Right lobe of liver (tissue), 6 donors: ENCODE data around the gene CTDSP2. TPM values are rescaled to one million over a fixed set of nuclear protein-coding genes. Genes with fewer than 3 reads are reported as not detected.

ENCODE experiments used
- ATAC-seq, 4 donors: fragments of 200-7000 bp; cut with Tn5 transposase; one replicate each; pipeline ENCODE4 v1.9.1; 2020; ENCODE audit warnings: mild to moderate bottlenecking in 4 of 4, moderate library complexity in 4 of 4
- DNase-seq, 3 donors: peaks; one replicate each; pipeline ENCODE4 v3.0.0-alpha.2; 2020
- H3K27ac ChIP-seq, 3 donors: fragments of 200-600 bp; one replicate each; pipeline ENCODE4 v1.8.0; 2022
- H3K27me3 ChIP-seq, 2 donors: fragments of 200-600 bp; one replicate each; pipeline ENCODE4 v1.8.0; 2022
- H3K36me3 ChIP-seq, 4 donors: fragments of 200-600 bp; sonication (generic) in 1 of 4; one replicate each; pipeline versions ENCODE4 v1.5.1 to v1.8.0; 2017 to 2022; ENCODE audit warnings: control low read depth in 1 of 4
- H3K4me1 ChIP-seq, 4 donors: fragments of 200-600 bp; sonication (generic) in 1 of 4; one replicate each; pipeline versions ENCODE4 v1.5.1 to v1.8.0; 2017 to 2022; ENCODE audit warnings: control low read depth in 1 of 4
- H3K4me3 ChIP-seq, 3 donors: fragments of 200-600 bp; one replicate each; pipeline ENCODE4 v1.8.0; 2022
- H3K9me3 ChIP-seq, 4 donors: fragments of 200-600 bp; sonication (generic) in 1 of 4; one replicate each; pipeline versions ENCODE4 v1.5.1 to v1.8.0; 2017 to 2022; ENCODE audit warnings: control low read depth in 1 of 4
- POLR2A ChIP-seq: fragments of 450-650 bp; IDR thresholded peaks from one replicate; pipeline ENCODE4 v1.6.1; 2017; ENCODE audit warnings: antibody characterized with exemption, mild to moderate bottlenecking
- WGBS: methylation state at CpG from one replicate; pipeline ENCODE4 v1.1.6; 2018; ENCODE audit warnings: low coverage, low lambda C conversion rate; ENCODE audit not compliant: insufficient coverage; ENCODE audit errors: missing lambda C conversion rate; 5-methylcytosine and 5-hydroxymethylcytosine counted together
- intact Hi-C, 2 donors: fragments of 100-400 bp; cut with DNase I; formaldehyde crosslinking; loops; one replicate each; pipeline versions ENCODE4 v1.11.2 to v1.14.1; 2022
- total RNA-seq, 6 experiments: library from RNA; depleted of rRNA in 2 of 6; stranded (reverse); fragments of >200 nt in 2 of 6; fragmentation: NEBNext Ultra II Directional in 3 of 6; extraction: Animal tissue kit (Norgen Biotek cat#: 25700) in 3 of 6; gene quantifications; one replicate each; pipeline versions ENCODE4 v1.1.0 to v1.2.4, GENCODE V29; 2016 to 2023
- TF ChIP-seq, protein P1 (sequence below), 4 donors: fragments of 200-600 bp in 3 of 4; fragments of 450-650 bp in 1 of 4; IDR thresholded peaks; one replicate each; pipeline versions ENCODE4 v1.5.1 to v1.8.0; 2016 to 2022; ENCODE audit warnings: antibody characterized with exemption in 4 of 4, mild to moderate bottlenecking in 2 of 4
- donor health status: DM: no; HTN: yes; CAD: no.
- donor health status: DM: no; HTN: no; CAD: no.
- donor health status: DM: no; HTN: no; CAD: no.
- donor health status: DM: no; HTN: yes; CAD: no.
- donor health status: DM: no; HTN: yes; CAD: no.

Gene CTDSP2
- total RNA-seq, 6 experiments from 2014 or later: 39.3 to 84.2 (median 64.7) TPM

DNA sequence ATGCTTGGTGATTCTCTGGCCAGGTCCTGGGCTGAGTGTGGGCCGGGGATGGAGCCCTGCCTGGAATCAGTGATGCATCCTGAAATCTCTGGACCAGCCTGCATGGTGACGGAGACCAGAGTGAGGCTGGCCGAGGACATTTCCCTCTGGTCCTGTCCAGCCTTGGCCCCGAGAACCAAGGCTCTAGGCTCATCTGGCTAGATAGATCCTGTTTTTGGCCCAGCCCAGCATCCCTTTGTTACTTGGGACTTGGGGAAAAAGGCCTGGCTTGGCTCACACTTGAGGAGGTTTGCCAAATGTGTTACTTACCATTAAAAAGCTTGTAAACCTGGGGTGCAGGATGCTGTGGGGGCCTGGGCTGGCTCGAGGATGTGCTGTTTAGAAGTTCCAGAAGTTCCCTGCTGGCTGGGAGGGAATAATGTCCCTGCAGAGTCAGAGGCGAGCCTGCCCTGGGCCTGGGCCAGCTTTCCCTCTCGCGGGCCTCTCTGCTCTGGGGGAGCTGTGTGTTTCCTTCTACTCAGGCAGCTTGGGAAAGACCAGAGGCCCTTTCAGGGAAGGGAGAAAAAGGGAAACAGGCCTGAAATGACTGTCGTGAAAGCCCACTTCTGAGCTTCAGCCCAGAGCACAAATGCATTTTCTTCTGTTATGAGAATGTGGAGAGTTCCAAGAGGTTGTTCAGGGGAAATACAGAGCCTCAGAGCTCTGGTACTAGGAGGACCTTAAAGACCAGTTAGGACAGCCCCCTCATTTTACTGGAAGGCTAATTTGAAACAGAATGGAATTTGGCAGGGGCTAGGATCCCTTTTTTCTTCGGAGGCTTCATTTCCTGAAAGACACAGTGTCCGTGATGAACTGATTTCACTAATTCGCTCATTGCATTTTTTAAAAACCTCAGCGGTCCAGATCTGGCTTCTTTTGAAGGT, 47.2 kb upstream of the CTDSP2 start:
- no peak for TF ChIP-seq POLR2A
- TF ChIP-seq, protein P1, sequence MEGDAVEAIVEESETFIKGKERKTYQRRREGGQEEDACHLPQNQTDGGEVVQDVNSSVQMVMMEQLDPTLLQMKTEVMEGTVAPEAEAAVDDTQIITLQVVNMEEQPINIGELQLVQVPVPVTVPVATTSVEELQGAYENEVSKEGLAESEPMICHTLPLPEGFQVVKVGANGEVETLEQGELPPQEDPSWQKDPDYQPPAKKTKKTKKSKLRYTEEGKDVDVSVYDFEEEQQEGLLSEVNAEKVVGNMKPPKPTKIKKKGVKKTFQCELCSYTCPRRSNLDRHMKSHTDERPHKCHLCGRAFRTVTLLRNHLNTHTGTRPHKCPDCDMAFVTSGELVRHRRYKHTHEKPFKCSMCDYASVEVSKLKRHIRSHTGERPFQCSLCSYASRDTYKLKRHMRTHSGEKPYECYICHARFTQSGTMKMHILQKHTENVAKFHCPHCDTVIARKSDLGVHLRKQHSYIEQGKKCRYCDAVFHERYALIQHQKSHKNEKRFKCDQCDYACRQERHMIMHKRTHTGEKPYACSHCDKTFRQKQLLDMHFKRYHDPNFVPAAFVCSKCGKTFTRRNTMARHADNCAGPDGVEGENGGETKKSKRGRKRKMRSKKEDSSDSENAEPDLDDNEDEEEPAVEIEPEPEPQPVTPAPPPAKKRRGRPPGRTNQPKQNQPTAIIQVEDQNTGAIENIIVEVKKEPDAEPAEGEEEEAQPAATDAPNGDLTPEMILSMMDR (IDR thresholded peaks at IDR 0.05): no peak
- Histone ChIP-seq H3K36me3 (no peaks in the 10 kb centered on the region), H3K4me1 (peaks cover 0 to 7% (median 0%) of the 10 kb centered on the region in 4 donors), H3K27me3 (no peaks in the 10 kb centered on the region), H3K27ac (peak overlapping the region; percentile 27 to 83 (median 53)), H3K9me3 (no peaks in the 10 kb centered on the region), H3K4me3 (no peak overlapping the region)
- DNase-seq: peak; percentile 69 to 73 (median 73)
- ATAC-seq: peak; percentile 49 to 64 (median 60)
- WGBS: 31% methylated on average over 10 of the region's 13 CpGs
- intact Hi-C loops: no loop called here

DNA sequence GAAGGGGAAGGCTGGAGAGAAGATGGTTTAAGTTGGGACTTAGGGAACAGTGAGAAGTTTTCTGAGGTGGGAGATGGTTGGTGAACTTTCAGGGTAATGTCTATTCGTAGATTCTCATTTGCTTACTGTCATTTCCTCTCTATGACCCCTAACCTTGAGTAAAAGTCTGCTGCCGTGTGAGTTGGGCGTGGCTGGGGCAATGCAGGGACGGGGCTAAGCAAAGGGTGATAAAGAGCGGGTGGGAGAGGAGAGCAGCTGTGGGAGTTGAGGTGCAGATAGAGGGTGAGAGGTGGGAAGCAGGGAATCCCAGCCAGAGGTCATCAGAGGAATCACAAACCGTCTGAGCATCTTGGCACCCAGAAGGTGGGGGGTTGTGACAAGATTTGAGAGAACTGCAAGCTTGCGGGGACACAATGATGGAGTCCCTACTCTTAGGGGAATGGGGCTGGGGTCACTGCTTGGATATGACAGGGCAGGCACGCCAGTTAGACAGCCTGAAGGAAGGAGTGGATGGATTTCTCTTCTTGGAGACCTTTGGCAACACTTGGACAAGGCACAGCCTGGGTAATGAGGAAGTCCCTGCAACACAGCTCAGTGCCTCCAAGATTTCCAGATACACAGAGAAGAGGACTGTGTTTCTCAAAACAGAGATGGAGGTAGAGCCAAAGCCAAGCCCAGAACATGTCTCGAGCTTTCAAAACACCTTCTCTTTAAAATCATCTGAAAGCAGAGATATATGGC, 45.9 kb upstream of the CTDSP2 start:
- Histone ChIP-seq H3K27me3 (no peaks in the 10 kb centered on the region), H3K27ac (no peak overlapping the region), H3K4me3 (no peak overlapping the region), H3K36me3 (no peaks in the 10 kb centered on the region), H3K4me1 (peaks cover 0 to 7% (median 0%) of the 10 kb centered on the region in 4 donors), H3K9me3 (no peaks in the 10 kb centered on the region)
- ATAC-seq (no peak), DNase-seq (no peak)
- intact Hi-C loops: no loop called here
- TF ChIP-seq, protein P1 (IDR thresholded peaks at IDR 0.05): no peak
- no peak for TF ChIP-seq POLR2A
- 70% methylated on average over 8 of the region's 9 CpGs for WGBS

DNA sequence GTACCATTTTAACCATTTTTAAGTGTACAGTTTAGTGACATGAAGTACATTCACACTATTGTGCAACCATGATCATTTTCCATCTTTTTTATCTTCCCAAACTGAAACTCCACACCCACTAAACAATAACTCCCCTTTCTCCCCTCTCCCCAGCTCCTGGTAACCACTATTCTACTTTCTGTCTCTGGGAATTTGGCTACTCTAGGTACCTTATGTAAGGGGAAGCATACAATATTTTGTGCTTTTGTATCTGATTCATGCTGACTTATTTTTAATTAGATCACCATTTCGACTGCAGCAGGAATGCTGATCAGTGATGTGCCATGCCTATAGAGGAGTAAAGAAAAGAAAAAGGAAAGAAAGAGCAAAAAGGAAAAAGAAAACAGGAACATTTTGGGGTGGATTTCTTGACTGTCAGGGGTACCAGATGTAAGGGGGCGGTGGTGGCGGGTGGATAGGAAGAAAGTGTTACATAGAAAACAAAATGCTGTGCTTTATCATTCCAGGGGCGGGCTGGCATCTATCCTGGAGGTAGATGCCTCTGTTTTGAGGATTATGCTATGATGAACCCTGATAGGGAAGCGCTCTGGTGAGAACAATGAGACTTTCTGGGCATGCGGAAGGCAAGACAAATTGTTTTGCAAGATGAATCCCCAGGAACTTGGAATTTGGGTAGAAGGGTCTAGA, 45.2 kb upstream of the CTDSP2 start:
- ATAC-seq (no peak), DNase-seq (no peak)
- no peaks in the 10 kb centered on the region for H3K36me3 ChIP-seq
- intact Hi-C loops: no loop called here
- no peak for TF ChIP-seq POLR2A
- TF ChIP-seq, protein P1 (IDR thresholded peaks at IDR 0.05): no peak
- 85% methylated on average over 6 of the region's 6 CpGs for WGBS
- H3K9me3 ChIP-seq: no peaks in the 10 kb centered on the region
- H3K27ac ChIP-seq: no peak overlapping the region
- H3K4me3 ChIP-seq: no peak overlapping the region
- peaks cover 0 to 7% (median 0%) of the 10 kb centered on the region in 4 donors for H3K4me1 ChIP-seq
- no peaks in the 10 kb centered on the region for H3K27me3 ChIP-seq
